Testis (tissue), 3 donors: ENCODE measurements around the gene RPTOR. TPM values are rescaled to one million over a fixed set of nuclear protein-coding genes. Genes with fewer than 3 reads are reported as not detected.

Experiments used
- DNase-seq: peaks from one replicate; pipeline ENCODE4 v3.0.0-alpha.2; 2019
- H3K27ac ChIP-seq, 2 donors: fragments of 200-600 bp; sonication (generic); one replicate each; pipeline ENCODE4 v1.5.1; 2019
- H3K27me3 ChIP-seq: fragments of 200-600 bp; sonication (generic); one replicate; pipeline ENCODE4 v1.5.1; 2019
- H3K36me3 ChIP-seq: fragments of 200-600 bp; sonication (generic); one replicate; pipeline ENCODE4 v1.5.1; 2017; ENCODE audit warnings: low read depth; ENCODE audit errors: missing control alignments
- H3K4me1 ChIP-seq: fragments of 200-600 bp; sonication (generic); one replicate; pipeline ENCODE4 v1.5.1; 2019
- H3K4me3 ChIP-seq, 2 donors: fragments of 200-600 bp; sonication (generic); one replicate each; pipeline ENCODE4 v1.5.1; 2017 to 2019
- H3K9me3 ChIP-seq: fragments of 200-600 bp; sonication (generic); one replicate; pipeline ENCODE4 v1.5.1; 2017
- POLR2A ChIP-seq: fragments of 450-650 bp; IDR thresholded peaks from one replicate; pipeline ENCODE4 v1.6.1; 2017; ENCODE audit warnings: antibody characterized with exemption, mild to moderate bottlenecking, moderate library complexity
- WGBS, 2 donors: methylation state at CpG; one replicate each; pipeline ENCODE4 v1.1.5; 2018; 5-methylcytosine and 5-hydroxymethylcytosine counted together
- intact Hi-C: fragments of 100-400 bp; cut with DNase I; formaldehyde crosslinking; loops from one replicate; pipeline ENCODE4 v1.15.1; 2023; ENCODE audit warnings: low total_unique reads
- polyA plus RNA-seq: library from polyadenylated mRNA; stranded (reverse); fragments of 350-450 nt; fragmentation: Illumina TruSeq; extraction: RNeasy Lipid Tissue Mini Kit (QIAGEN cat#74804); gene quantifications from one replicate; pipeline ENCODE4 v1.2.3, GENCODE V29; 2014; ENCODE audit warnings: low read depth, low replicate concordance; ENCODE audit not compliant: insufficient read depth
- total RNA-seq, 2 donors: library from RNA; depleted of rRNA; stranded (reverse); fragments of >200 nt; gene quantifications; one replicate each; pipeline ENCODE4 v1.2.3, GENCODE V29; 2016
- TF ChIP-seq, protein P1 (sequence below), 3 experiments: fragments of 450-650 bp in 2 of 3; fragments of 200-600 bp in 1 of 3; sonication (generic) in 1 of 3; IDR thresholded peaks; one replicate each; pipeline ENCODE4 v1.5.1; 2016 to 2019; ENCODE audit warnings: antibody characterized with exemption in 3 of 3, mild to moderate bottlenecking in 2 of 3, moderate library complexity in 1 of 3

The RPTOR gene
- total and polyA plus RNA-seq, 3 donors from 2014 or later, result 21.8 to 68.3 (median 56.6) TPM

DNA sequence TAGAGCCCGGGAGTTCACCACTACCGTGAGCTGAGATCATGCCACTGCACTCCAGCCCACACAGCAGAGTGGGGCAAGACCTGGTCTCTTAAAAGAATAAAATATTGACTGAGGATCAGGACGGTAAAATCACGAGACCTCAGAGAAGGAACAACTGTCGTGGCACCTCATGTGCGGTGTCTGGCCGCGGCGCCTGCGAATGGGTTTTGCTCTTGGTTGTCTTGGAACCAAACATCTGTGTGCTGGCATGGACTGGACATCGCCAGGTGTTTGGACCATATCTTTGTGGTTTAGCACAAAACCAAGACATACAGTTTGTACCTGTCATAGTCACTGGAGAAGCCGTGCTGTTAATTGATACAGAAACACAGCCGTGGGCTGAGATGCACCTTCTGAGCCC, 234.1 kb downstream of the RPTOR start:
- WGBS, 2 donors, result 94 to 97% methylated on average over 13 of the region's 13 CpGs
- Histone ChIP-seq H3K4me1 (peaks cover 7% of the 10 kb centered on the region), H3K9me3 (no peaks in the 10 kb centered on the region), H3K27me3 (no peaks in the 10 kb centered on the region), H3K36me3 (no peaks in the 10 kb centered on the region), H3K27ac (no peak overlapping the region), H3K4me3 (no peak overlapping the region)
- no peak for DNase-seq
- intact Hi-C loops, result no loop called here
- TF ChIP-seq POLR2A, result no peak
- TF ChIP-seq, protein P1, sequence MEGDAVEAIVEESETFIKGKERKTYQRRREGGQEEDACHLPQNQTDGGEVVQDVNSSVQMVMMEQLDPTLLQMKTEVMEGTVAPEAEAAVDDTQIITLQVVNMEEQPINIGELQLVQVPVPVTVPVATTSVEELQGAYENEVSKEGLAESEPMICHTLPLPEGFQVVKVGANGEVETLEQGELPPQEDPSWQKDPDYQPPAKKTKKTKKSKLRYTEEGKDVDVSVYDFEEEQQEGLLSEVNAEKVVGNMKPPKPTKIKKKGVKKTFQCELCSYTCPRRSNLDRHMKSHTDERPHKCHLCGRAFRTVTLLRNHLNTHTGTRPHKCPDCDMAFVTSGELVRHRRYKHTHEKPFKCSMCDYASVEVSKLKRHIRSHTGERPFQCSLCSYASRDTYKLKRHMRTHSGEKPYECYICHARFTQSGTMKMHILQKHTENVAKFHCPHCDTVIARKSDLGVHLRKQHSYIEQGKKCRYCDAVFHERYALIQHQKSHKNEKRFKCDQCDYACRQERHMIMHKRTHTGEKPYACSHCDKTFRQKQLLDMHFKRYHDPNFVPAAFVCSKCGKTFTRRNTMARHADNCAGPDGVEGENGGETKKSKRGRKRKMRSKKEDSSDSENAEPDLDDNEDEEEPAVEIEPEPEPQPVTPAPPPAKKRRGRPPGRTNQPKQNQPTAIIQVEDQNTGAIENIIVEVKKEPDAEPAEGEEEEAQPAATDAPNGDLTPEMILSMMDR (IDR thresholded peaks at IDR 0.05), result no peak

DNA sequence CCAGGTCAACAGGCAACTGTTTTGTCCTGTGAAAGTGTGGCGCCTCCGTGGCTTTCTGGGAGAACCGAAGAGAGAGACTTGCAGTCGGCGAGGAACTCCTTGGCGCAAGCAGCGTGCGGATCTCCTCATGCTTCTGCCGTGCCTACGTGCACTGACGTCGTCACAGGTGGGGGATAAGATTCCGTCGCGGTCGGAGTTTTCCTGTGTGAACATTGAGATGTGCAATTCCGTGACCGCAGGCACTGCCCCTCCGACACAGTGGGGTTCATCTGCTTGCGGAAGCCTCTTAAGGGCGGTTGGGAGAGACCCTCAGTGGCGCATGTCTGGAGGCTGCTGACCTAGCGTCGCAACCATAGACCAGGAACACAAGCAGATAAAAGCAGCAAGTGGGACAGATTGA, 234.7 kb downstream of the RPTOR start:
- intact Hi-C loops, result no loop called here
- Histone ChIP-seq H3K4me3 (no peak overlapping the region), H3K36me3 (no peaks in the 10 kb centered on the region), H3K4me1 (peaks cover 7% of the 10 kb centered on the region), H3K27me3 (no peaks in the 10 kb centered on the region), H3K9me3 (no peaks in the 10 kb centered on the region), H3K27ac (no peak overlapping the region)
- TF ChIP-seq, protein P1 (IDR thresholded peaks at IDR 0.05), result no peak
- no peak for TF ChIP-seq POLR2A
- 88 to 96% methylated on average over 24 of the region's 24 CpGs for WGBS, 2 donors
- no peak for DNase-seq

DNA sequence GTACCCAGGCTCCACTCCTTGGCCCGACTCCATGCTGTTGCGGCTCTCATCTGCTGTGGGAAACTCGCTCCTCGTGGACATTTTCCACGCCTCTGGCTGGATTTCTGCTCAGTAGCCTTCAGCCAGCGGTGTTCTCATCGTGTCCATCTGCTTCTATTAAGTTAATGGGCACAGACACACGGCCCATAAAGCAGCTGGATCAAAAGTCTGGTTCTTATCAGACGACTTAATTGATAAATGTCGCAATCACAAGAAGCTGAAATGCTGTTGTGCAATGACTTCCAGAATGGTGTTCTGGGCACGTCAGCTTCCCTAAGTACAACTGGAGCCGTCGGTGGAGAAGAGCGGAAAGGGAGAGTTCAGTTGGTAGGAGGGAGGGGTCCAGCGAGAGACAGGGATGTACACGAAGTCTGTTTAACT, 235.3 kb downstream of the RPTOR start:
- no peaks in the 10 kb centered on the region for H3K9me3 ChIP-seq
- intact Hi-C loops, result no loop called here
- 83 to 85% methylated on average over 16 of the region's 16 CpGs for WGBS, 2 donors
- H3K27ac ChIP-seq, result no peak overlapping the region
- DNase-seq, result no peak
- no peaks in the 10 kb centered on the region for H3K36me3 ChIP-seq
- TF ChIP-seq POLR2A, result no peak
- TF ChIP-seq, protein P1 (IDR thresholded peaks at IDR 0.05), result no peak
- H3K4me3 ChIP-seq, result no peak overlapping the region
- no peaks in the 10 kb centered on the region for H3K27me3 ChIP-seq
- H3K4me1 ChIP-seq, result peaks cover 7% of the 10 kb centered on the region

DNA sequence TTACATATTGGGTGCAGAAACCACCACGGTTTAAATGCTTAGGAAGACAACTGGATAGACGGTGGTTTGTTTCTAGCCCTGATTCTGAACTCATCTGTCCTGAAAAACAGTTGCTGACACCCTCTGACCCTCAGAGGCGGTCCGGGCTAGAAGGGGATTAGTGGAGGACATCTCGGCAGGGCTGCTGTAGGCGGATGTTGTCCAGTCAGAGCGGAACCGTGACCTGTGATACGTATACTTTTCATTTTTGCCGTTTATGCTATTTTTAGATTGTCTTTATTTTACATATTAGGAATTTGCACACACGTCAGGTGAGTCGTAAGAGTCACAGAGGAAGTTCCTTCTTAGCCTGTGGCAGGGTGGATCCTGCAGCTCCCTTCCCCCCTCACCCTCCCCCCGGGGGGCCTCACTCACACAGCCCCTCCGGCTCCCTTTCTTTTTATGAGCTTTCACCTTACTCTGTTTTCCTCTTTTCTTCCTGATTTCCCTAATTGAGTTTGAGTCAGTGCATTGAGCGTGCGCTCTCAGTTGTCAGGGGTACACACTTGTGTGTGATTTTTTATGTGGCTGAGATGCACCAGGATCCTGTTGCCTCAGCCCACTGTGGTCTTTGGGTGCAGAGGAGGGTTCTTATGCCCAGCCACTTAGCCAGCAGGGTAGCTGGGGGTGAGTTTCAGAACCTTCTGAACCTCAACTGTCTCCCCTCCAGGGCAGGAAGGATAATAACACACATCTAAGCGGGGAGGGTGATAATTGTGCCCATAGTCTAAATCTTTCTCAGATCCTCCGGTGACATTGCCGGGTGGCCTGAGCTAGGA, 236.0 kb downstream of the RPTOR start:
- DNase-seq, result no peak

More for the DNA sequence above, 236.0 kb downstream of the RPTOR start:
- intact Hi-C loops, result no loop called here
- TF ChIP-seq, protein P1 (IDR thresholded peaks at IDR 0.05), result no peak
- no peak for TF ChIP-seq POLR2A
- H3K36me3 ChIP-seq, result no peaks in the 10 kb centered on the region
- no peaks in the 10 kb centered on the region for H3K27me3 ChIP-seq
- WGBS, 2 donors, result 81 to 87% methylated on average over 19 of the region's 19 CpGs
- no peak overlapping the region for H3K4me3 ChIP-seq
- no peak overlapping the region for H3K27ac ChIP-seq
- no peaks in the 10 kb centered on the region for H3K9me3 ChIP-seq
- peaks cover 7% of the 10 kb centered on the region for H3K4me1 ChIP-seq
